ENCODE measurements around the gene MPDZ. TPM values are rescaled to one million over a fixed set of nuclear protein-coding genes. Genes with fewer than 3 reads are reported as not detected.

Gene MPDZ
- total and polyA plus RNA-seq, 2 of the 13 experiments (the other 11 are each of a cell fraction or from before 2014, with no cell fraction given), result 12.4 to 14.7 TPM

- TF ChIP-seq, protein P1, sequence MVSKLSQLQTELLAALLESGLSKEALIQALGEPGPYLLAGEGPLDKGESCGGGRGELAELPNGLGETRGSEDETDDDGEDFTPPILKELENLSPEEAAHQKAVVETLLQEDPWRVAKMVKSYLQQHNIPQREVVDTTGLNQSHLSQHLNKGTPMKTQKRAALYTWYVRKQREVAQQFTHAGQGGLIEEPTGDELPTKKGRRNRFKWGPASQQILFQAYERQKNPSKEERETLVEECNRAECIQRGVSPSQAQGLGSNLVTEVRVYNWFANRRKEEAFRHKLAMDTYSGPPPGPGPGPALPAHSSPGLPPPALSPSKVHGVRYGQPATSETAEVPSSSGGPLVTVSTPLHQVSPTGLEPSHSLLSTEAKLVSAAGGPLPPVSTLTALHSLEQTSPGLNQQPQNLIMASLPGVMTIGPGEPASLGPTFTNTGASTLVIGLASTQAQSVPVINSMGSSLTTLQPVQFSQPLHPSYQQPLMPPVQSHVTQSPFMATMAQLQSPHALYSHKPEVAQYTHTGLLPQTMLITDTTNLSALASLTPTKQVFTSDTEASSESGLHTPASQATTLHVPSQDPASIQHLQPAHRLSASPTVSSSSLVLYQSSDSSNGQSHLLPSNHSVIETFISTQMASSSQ (IDR thresholded peaks at IDR 0.05; ENCODE audit: low read depth), result no peak
- TF ChIP-seq, protein P1 (CRISPR knock-in tag; IDR thresholded peaks at IDR 0.05; ENCODE audit: borderline replicate concordance), result no peak
- TF ChIP-seq, protein P2, sequence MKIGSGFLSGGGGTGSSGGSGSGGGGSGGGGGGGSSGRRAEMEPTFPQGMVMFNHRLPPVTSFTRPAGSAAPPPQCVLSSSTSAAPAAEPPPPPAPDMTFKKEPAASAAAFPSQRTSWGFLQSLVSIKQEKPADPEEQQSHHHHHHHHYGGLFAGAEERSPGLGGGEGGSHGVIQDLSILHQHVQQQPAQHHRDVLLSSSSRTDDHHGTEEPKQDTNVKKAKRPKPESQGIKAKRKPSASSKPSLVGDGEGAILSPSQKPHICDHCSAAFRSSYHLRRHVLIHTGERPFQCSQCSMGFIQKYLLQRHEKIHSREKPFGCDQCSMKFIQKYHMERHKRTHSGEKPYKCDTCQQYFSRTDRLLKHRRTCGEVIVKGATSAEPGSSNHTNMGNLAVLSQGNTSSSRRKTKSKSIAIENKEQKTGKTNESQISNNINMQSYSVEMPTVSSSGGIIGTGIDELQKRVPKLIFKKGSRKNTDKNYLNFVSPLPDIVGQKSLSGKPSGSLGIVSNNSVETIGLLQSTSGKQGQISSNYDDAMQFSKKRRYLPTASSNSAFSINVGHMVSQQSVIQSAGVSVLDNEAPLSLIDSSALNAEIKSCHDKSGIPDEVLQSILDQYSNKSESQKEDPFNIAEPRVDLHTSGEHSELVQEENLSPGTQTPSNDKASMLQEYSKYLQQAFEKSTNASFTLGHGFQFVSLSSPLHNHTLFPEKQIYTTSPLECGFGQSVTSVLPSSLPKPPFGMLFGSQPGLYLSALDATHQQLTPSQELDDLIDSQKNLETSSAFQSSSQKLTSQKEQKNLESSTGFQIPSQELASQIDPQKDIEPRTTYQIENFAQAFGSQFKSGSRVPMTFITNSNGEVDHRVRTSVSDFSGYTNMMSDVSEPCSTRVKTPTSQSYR (CRISPR knock-in tag; IDR thresholded peaks at IDR 0.05; ENCODE audit: borderline replicate concordance), result no peak
- TF ChIP-seq MED8 (CRISPR knock-in tag; IDR thresholded peaks at IDR 0.05; ENCODE audit: insufficient replicate concordance), result no peak
Measured at GRCh38 chr9:13090628-13091027, 188.9 kb downstream of the MPDZ start (continued).

GRCh38 chr9:13089666-13090065 is 189.8 kb downstream of the MPDZ start:
- POLR2A ChIA-PET, result no interaction called here
- Histone ChIP-seq H3K36me3 (replicated peaks in 1 of 2; ENCODE audit: control insufficient read depth in 1 of 2, insufficient read depth in 2 of 2, low read length in 2 of 2) (no peaks in the 10 kb centered on the region), H3K27ac (ENCODE audit: extremely low read length, insufficient read depth, low read length) (no peak overlapping the region), H3K79me2 (ENCODE audit: insufficient read depth, low read length) (no peaks in the 10 kb centered on the region), H2AFZ (ENCODE audit: low read length) (no peak overlapping the region), H3K9ac (ENCODE audit: insufficient read depth, low read depth, low read length) (no peak overlapping the region), H3K4me1 (ENCODE audit: insufficient read depth, low read length) (no peaks in the 10 kb centered on the region), H3K27me3 (ENCODE audit: control insufficient read depth in 1 of 2, insufficient read depth in 2 of 2, low read length in 2 of 2) (no peaks in the 10 kb centered on the region), H4K20me1 (ENCODE audit: insufficient read depth, low read length) (no peaks in the 10 kb centered on the region), H3K4me2 (ENCODE audit: low read depth, low read length) (no peak overlapping the region), H3K9me3 (ENCODE audit: low read length) (no peaks in the 10 kb centered on the region), H3K4me3 (replicated peaks in 1 of 3; ENCODE audit: insufficient read depth in 1 of 3, low read depth in 2 of 3, low read length in 3 of 3) (no peak overlapping the region)
- DNase-seq (ENCODE audit: low spot score) (no peak), ATAC-seq (no peak), FAIRE-seq (no peak)
- intact Hi-C loops (cut with micrococcal nuclease; ENCODE audit: unreplicated experiment) (no loop called here), in situ Hi-C loops (cut with HindIII; ENCODE audit: extremely low pct_ligation_motif_present, low pct_unique_long_range_greater_than_20kb) (loop anchor here (10.0 kb wide), 1 partner anchor 375 kb away; no protein-coding TSS in a partner anchor)
- CTCF ChIA-PET (ENCODE audit: low intra/inter-chr PET ratio, low total read pairs), result no interaction called here
- BruUV-seq (replicated peaks), result no TSS peak
- no peak for TF ChIP-seq PHB2 (IDR thresholded peaks at IDR 0.05; ENCODE audit: partially characterized antibody)
- TF ChIP-seq TGIF2 (CRISPR knock-in tag; IDR thresholded peaks at IDR 0.05), result no peak
- TF ChIP-seq SOX13 (IDR thresholded peaks at IDR 0.05), result no peak
- no peak for TF ChIP-seq SOX13 (CRISPR knock-in tag; conservative IDR thresholded peaks at IDR 0.05 in 1 of 2, IDR thresholded peaks at IDR 0.05 in 1 of 2)
- no peak for TF ChIP-seq GTF2F1 (IDR thresholded peaks at IDR 0.05; ENCODE audit: low read length)
- no peak for TF ChIP-seq ZNF597 (CRISPR knock-in tag; IDR thresholded peaks at IDR 0.05)
- no peak for TF ChIP-seq ZNF605 (CRISPR knock-in tag; IDR thresholded peaks at IDR 0.05)
- TF ChIP-seq, protein P3, sequence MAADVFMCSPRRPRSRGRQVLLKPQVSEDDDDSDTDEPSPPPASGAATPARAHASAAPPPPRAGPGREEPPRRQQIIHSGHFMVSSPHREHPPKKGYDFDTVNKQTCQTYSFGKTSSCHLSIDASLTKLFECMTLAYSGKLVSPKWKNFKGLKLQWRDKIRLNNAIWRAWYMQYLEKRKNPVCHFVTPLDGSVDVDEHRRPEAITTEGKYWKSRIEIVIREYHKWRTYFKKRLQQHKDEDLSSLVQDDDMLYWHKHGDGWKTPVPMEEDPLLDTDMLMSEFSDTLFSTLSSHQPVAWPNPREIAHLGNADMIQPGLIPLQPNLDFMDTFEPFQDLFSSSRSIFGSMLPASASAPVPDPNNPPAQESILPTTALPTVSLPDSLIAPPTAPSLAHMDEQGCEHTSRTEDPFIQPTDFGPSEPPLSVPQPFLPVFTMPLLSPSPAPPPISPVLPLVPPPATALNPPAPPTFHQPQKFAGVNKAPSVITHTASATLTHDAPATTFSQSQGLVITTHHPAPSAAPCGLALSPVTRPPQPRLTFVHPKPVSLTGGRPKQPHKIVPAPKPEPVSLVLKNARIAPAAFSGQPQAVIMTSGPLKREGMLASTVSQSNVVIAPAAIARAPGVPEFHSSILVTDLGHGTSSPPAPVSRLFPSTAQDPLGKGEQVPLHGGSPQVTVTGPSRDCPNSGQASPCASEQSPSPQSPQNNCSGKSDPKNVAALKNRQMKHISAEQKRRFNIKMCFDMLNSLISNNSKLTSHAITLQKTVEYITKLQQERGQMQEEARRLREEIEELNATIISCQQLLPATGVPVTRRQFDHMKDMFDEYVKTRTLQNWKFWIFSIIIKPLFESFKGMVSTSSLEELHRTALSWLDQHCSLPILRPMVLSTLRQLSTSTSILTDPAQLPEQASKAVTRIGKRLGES (CRISPR knock-in tag; IDR thresholded peaks at IDR 0.05; ENCODE audit: borderline replicate concordance), result no peak
- no peak for TF ChIP-seq ZNF768 (CRISPR knock-in tag; IDR thresholded peaks at IDR 0.05)
